SK-MEL-5 (cell line): Measurements from ENCODE around the gene EFCAB5. TPM values are rescaled to one million over a fixed set of nuclear protein-coding genes. Genes with fewer than 3 reads are reported as not detected.
"Not testable (repeated sequence)": the region's sequence is repeated elsewhere in the genome, so short reads cannot be mapped to it uniquely, and the experiment has no call there.

Experiments
- DNase-seq: peaks from one replicate; pipeline ENCODE4 v3.0.0-alpha.2; 2016; ENCODE audit warnings: low read depth, low spot score
- in situ Hi-C: cut with HindIII; loops from 2 replicates; pipeline ENCODE4 v1.10.0; 2016; ENCODE audit warnings: low sequenced_read_pairs, high pct_unique_total_duplicates, low pct_unique_long_range_greater_than_20kb
- small RNA-seq, 2 experiments: library from RNA; depleted of rRNA; stranded (forward); fragments of <200 nt; gene quantifications; one replicate each; pipeline ENCODE3, GENCODE V24; 2014
- total RNA-seq: library from RNA; depleted of rRNA; stranded (reverse); fragments of >200 nt; shearing (Covaris generic); gene quantifications from 2 replicates; pipeline ENCODE4 v1.2.3, GENCODE V29; 2014; rRNA removed

Gene EFCAB5
- total RNA-seq, 1 experiment from 2014 or later = 1.8 TPM

DNA sequence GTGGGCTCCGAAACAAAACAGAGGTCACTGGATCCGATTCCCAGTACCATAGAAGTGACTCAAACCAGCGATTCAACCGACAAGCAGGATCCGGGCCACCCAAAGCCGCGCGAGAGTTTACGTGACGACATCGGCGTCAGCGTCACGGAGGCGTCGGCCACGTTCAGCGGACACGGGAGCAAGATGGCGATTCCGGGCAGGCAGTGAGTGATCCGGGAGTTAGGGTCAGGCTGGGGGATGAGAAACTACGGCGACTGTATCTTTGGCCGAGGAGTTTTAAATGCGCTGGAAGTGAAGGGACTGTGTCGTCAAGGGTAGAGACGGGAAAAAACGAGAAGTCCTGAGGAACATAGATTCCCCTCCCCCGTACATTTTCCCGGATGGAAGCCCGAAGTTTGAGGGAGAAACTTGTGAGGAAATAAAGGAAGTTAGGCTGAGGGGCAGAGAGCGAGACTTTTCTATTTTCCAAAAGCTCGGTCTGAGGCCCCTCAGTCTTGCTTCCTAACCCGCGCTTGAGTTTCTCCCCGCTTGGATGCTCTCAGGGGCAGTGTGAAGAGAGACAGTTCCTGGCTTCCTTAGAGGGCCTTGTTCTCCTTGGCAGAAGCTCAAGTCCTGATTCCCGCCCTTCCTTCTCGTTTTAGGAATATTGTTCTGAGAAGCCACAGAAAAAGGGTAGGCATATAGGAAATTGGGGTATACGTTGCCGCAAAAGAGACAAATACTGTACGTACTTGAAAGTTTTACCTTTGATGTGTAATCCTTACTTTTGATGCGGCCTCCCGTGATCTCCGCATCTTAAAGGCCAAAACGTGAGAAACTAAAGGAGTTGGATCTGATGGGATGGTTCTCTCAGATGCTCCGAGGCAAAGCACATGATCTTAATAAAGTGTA is 175.5 kb downstream of the EFCAB5 start, which contains the start of gene NSRP1:
Gene NSRP1 (plus strand): TSS at position 156 of the 891 bp plus-strand sequence. CDS start 28 bp downstream, at position 184.
- DNase-seq = peak; percentile 95
- in situ Hi-C loops = no loop called here

GRCh38 chr17:30117675-30118081 is 176.2 kb downstream of the EFCAB5 start:
- in situ Hi-C loops = no loop called here

GRCh38 chr17:30118635-30119034 is 177.2 kb downstream of the EFCAB5 start:
- DNase-seq, in situ Hi-C loops: not testable (repeated sequence)

More at GRCh38 chr17:30117675-30118081, 176.2 kb downstream of the EFCAB5 start:
- DNase-seq = no peak

GRCh38 chr17:30124273-30124796 is 182.9 kb downstream of the EFCAB5 start:
- in situ Hi-C loops = no loop called here

GRCh38 chr17:30130121-30130520 is 188.7 kb downstream of the EFCAB5 start:
- no peak for DNase-seq
- in situ Hi-C loops = no loop called here

More at GRCh38 chr17:30124273-30124796, 182.9 kb downstream of the EFCAB5 start:
- no peak for DNase-seq

DNA sequence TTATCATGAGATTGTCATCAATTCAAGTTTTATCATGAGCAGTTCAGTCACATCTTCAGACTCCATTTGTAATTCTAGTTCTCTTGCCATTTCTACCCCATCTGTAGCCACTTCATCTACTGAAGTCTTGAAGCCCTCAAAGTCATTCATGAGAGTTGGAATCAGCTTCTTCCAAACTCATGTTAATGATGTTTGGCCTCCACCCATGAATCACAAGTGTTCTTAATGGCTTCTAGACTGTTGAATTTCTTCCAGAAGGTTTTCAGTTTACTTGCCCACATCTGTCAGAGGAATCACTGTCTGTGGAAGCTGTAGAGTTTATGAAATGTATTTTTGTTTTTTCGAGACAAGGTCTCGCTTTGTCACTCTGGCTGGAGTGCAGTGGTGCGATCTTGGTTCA is 191.2 kb downstream of the EFCAB5 start:
- in situ Hi-C loops = no loop called here
- no peak for DNase-seq

DNA sequence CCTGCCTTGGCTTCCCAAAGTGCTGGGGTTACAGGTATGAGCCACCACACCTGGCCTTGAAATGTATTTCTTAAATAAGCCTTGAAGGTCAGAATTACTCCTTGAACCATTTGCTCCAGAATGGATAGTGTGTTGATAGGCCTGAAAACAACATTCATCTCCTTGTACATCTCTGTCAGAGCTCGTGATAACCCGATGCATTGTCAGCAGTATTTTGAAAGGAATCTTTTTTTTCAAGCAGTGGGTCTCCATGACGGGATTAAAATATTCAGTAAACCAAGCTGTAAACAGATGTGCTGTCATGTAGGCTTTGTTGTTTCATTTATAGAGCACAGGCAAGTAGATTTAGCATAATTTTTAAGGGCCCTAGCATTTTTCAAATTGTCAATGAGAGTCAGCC is 191.8 kb downstream of the EFCAB5 start:
- no peak for DNase-seq
- in situ Hi-C loops = no loop called here

GRCh38 chr17:30134551-30134950 is 193.1 kb downstream of the EFCAB5 start:
- in situ Hi-C loops = no loop called here
- no peak for DNase-seq

DNA sequence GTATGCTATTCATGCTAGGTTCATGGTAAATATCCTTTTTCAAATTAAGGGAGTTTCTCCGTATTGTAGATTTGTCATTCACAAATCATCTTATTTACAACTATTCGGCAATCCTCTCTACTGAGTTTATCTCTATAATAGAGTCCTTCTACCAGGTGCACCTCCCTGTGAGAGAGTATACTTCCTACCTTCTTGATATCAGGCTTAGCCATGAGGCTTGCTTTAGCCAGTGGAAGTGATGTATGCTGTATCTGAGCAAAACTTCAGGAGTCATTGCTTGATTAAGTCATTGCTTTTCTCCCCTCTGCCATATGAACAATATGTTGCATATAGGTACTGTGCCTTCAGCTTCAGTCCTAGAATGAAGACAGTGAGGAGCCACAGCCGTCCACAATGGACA is 195.7 kb downstream of the EFCAB5 start:
- in situ Hi-C loops = no loop called here
- DNase-seq = no peak

DNA sequence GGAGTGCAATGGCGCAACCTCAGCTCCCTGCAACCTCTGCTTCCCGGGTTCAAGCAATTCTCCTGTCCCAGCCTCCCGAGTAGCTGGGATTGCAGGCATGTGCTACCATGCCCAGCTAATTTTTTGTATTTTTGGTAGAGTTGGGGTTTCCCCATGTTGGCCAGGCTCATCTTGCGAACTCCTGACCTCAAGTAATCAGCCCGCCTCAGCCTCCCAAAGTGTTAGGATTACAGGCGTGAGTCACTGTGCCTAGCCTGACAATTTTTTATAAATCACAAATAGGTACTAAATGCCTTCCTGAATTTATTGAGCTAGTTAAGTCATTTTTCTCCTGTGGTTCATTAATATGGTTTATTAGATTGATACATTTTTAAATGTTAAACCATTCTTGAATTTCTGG is 206.4 kb downstream of the EFCAB5 start:
- DNase-seq, in situ Hi-C loops: not testable (repeated sequence)

- peak; percentile 11 for DNase-seq
- in situ Hi-C loops = no loop called here
Measured at GRCh38 chr17:30148376-30148775, 206.9 kb downstream of the EFCAB5 start.

- in situ Hi-C loops = no loop called here
- DNase-seq = no peak
Measured at GRCh38 chr17:30151471-30151870, 210.0 kb downstream of the EFCAB5 start.

DNA sequence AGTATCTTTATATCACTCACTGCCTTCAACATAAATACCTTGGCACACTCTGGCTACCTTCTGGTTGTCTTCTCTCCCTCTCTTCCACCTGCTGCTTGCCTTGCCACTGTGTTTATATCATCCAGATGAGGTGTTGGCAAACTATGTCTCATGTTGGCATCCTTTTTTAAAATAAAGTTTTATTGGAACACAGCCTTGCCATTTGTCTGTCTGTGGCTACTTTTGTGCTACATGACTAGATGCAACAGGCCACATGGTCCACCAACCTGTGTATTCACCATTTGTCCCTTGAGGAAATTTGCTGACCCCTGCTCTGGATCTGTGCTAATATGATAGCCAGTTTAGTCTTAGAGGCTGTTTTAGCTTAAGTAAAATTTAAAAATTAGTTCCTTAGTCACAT is 212.0 kb downstream of the EFCAB5 start:
- in situ Hi-C loops = no loop called here
- DNase-seq = no peak

DNA sequence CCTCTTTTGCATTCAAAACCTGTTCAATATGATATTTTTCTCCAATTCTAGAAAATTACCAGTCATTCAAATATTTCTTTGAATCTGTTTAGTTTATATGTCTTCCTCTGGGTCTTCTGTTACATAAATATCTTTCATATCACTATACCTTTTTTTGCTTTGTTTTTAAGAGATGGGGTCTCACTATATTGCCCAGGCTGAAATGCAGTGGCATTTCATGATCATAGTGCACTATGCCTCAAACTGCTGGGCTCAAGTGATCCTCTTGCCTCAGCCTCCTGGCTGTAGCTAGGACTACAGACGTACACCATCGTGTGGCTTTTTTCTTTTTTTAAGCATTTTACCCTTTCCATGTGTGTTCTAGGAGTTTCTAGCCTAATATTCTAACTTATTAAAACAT is 214.0 kb downstream of the EFCAB5 start:
- DNase-seq = no peak
- in situ Hi-C loops = no loop called here

Small RNA genes lying within 50 kb of the gene (small RNA-seq; reads per million reads assigned to genes)
- 0 reads per million in 2 experiments for gene AC104984.5
- 0 reads per million in 2 experiments for gene RNY4P13

Other genes starting within 250 kb of the EFCAB5 start
- 15.2 and 18.3 TPM in 2 replicates for gene SSH2, start 11.4 kb upstream of the EFCAB5 start, total RNA-seq
- 11.7 and 14.8 TPM in 2 replicates for gene NSRP1, start 175.2 kb downstream of the EFCAB5 start, total RNA-seq